ENCODE data around the gene CDCP2.
A peak's percentile ranks its signal among the peaks of the same experiment; 100 is the strongest.

GRCh38 chr1:54153535-54154439, 987 bp upstream of the CDCP2 start:
- no peak for TF ChIP-seq CTCF (IDR thresholded peaks at IDR 0.05)
- peak in 2 of 3 donors; percentile 12 to 25 for TF ChIP-seq POLR2A (IDR thresholded peaks at IDR 0.05)

Measured in body of pancreas (tissue), 4 donors.